CD4-positive, alpha-beta T cell (primary cell): ENCODE measurements around the gene RAD51B. TPM values are rescaled to one million over a fixed set of nuclear protein-coding genes. Genes with fewer than 3 reads are reported as not detected.

Experiments used
- ATAC-seq: fragments of 200-7000 bp; cut with Tn5 transposase; one replicate; pipeline ENCODE4 v1.10.0; 2022; ENCODE audit warnings: mild to moderate bottlenecking; ENCODE audit not compliant: poor library complexity
- CTCF ChIA-PET: fragments of 350-600 bp; sonication (Branson Sonifier 250); formaldehyde crosslinking; loops from one replicate; lab custom pipeline; 2021; ENCODE audit warnings: antibody characterized with exemption, inconsistent platforms; lab: Charles Lee
- POLR2A ChIA-PET: fragments of 350-600 bp; sonication (Branson Sonifier 250); formaldehyde crosslinking; loops from one replicate; lab custom pipeline; 2021; ENCODE audit warnings: antibody characterized with exemption, inconsistent platforms; lab: Charles Lee
- DNase-seq, 14 experiments: peaks; one replicate each; pipeline ENCODE4 v3.0.0-alpha.2; 2013 to 2020; ENCODE audit warnings: mixed read lengths in 2 of 14
- H3K27ac ChIP-seq, 2 donors: one replicate each; pipeline versions ENCODE4 v1.5.1 to v1.7.0; 2013; ENCODE audit warnings: low read length in 2 of 2, low read depth in 1 of 2, mild to moderate bottlenecking in 1 of 2
- H3K27me3 ChIP-seq, 2 experiments: 1 replicate in 1 of 2; 2 replicates in 1 of 2; pipeline versions ENCODE4 v1.6.1 to v1.7.0; 2013; ENCODE audit warnings: low read length in 2 of 2, control low read depth in 1 of 2, mild to moderate bottlenecking in 1 of 2, moderate library complexity in 1 of 2; ENCODE audit not compliant: insufficient read depth in 2 of 2, control insufficient read depth in 1 of 2
- H3K36me3 ChIP-seq: one replicate; pipeline ENCODE4 v1.6.1; 2013; ENCODE audit warnings: low read length, control low read depth; ENCODE audit not compliant: insufficient read depth
- H3K4me1 ChIP-seq: one replicate; pipeline ENCODE4 v1.6.1; 2013; ENCODE audit warnings: low read length, control low read depth; ENCODE audit not compliant: insufficient read depth
- H3K4me3 ChIP-seq: one replicate; pipeline ENCODE4 v1.5.1; 2013; ENCODE audit warnings: mild to moderate bottlenecking, low read length, moderate library complexity
- H3K9me3 ChIP-seq, 2 experiments: 1 replicate in 1 of 2; 2 replicates in 1 of 2; pipeline versions ENCODE4 v1.6.1 to v1.7.0; 2013; ENCODE audit warnings: low read length in 2 of 2, mild to moderate bottlenecking in 2 of 2, control low read depth in 1 of 2, moderate library complexity in 1 of 2; ENCODE audit not compliant: control insufficient read depth in 1 of 2, insufficient read depth in 1 of 2
- H3K27ac Mint-ChIP-seq: one replicate; pipeline ENCODE4 v1.8.0; 2020; ENCODE audit warnings: mixed read lengths
- H3K27me3 Mint-ChIP-seq: one replicate; pipeline ENCODE4 v1.8.0; 2021; ENCODE audit warnings: mixed read lengths
- H3K36me3 Mint-ChIP-seq: one replicate; pipeline ENCODE4 v1.8.0; 2021; ENCODE audit warnings: low read depth, mixed read lengths
- H3K4me1 Mint-ChIP-seq: one replicate; pipeline ENCODE4 v1.8.0; 2021; ENCODE audit warnings: low read depth, mixed read lengths
- H3K4me3 Mint-ChIP-seq: one replicate; pipeline ENCODE4 v1.8.0; 2020; ENCODE audit warnings: mild to moderate bottlenecking, mixed read lengths
- H3K9me3 Mint-ChIP-seq: one replicate; pipeline ENCODE4 v1.8.0; 2020; ENCODE audit warnings: mixed read lengths
- CTCF ChIP-seq: fragments of 200-600 bp; IDR thresholded peaks from one replicate; pipeline ENCODE4 v1.8.0; 2022; ENCODE audit warnings: antibody characterized with exemption, mild to moderate bottlenecking
- intact Hi-C, 2 experiments: fragments of 100-400 bp; cut with DNase I in 1 of 2; cut with micrococcal nuclease in 1 of 2; formaldehyde crosslinking; loops; one replicate each; pipeline versions ENCODE4 v1.15.1 to v1.9.0; 2023 to 2025; cut with DNase I, micrococcal nuclease
- total RNA-seq, 174 experiments: library from RNA in 2 of 174; stranded (reverse) in 2 of 174; gene quantifications; one replicate each; pipeline ENCODE4 v1.2.3 and lab custom pipeline; 2021 to 2026

RAD51B gene
- total RNA-seq, 2 experiments from 2014 or later: 18.4 to 20.0 TPM

- no peaks in the 10 kb centered on the region for H3K27me3 Mint-ChIP-seq
- no peaks in the 10 kb centered on the region for H3K36me3 Mint-ChIP-seq
- no peak overlapping the region for H3K27ac Mint-ChIP-seq
- ChIA-PET POLR2A (no interaction called here), CTCF (no interaction called here)
- H3K36me3 ChIP-seq: no peaks in the 10 kb centered on the region
- no peak overlapping the region for H3K27ac ChIP-seq
- no peak overlapping the region for H3K4me3 Mint-ChIP-seq
- H3K27me3 ChIP-seq: no peaks in the 10 kb centered on the region
- no peak overlapping the region for H3K4me3 ChIP-seq
- peaks cover 20% of the 10 kb centered on the region for H3K4me1 Mint-ChIP-seq
- no peaks in the 10 kb centered on the region for H3K9me3 ChIP-seq
- peaks cover 11% of the 10 kb centered on the region for H3K4me1 ChIP-seq
- TF ChIP-seq CTCF: no peak
- no peaks in the 10 kb centered on the region for H3K9me3 Mint-ChIP-seq
- intact Hi-C loops: no loop called here
- no peak for DNase-seq
- no peak for ATAC-seq
Measured at GRCh38 chr14:68466491-68466977, 647.0 kb downstream of the RAD51B start.

GRCh38 chr14:68467425-68467824, 647.8 kb downstream of the RAD51B start:
- no peak overlapping the region for H3K27ac ChIP-seq
- Mint-ChIP-seq H3K27ac (no peak overlapping the region), H3K27me3 (no peaks in the 10 kb centered on the region), H3K4me3 (no peak overlapping the region), H3K9me3 (no peaks in the 10 kb centered on the region), H3K36me3 (no peaks in the 10 kb centered on the region), H3K4me1 (peaks cover 20% of the 10 kb centered on the region)
- H3K36me3 ChIP-seq: no peaks in the 10 kb centered on the region
- DNase-seq (no peak), ATAC-seq (no peak)
- POLR2A ChIA-PET: interaction anchor here (2.0 kb wide), 1 partner anchor 39 kb away, joined by 7 read pairs; no protein-coding TSS in a partner anchor
- H3K27me3 ChIP-seq: no peaks in the 10 kb centered on the region
- no peak overlapping the region for H3K4me3 ChIP-seq
- CTCF ChIA-PET: no interaction called here
- H3K4me1 ChIP-seq: peaks cover 11% of the 10 kb centered on the region
- intact Hi-C loops: no loop called here
- no peaks in the 10 kb centered on the region for H3K9me3 ChIP-seq
- no peak for TF ChIP-seq CTCF

GRCh38 chr14:68468437-68469207, 649.0 kb downstream of the RAD51B start:
- H3K27me3 ChIP-seq: no peaks in the 10 kb centered on the region
- no peak for TF ChIP-seq CTCF
- Mint-ChIP-seq H3K4me3 (no peak overlapping the region), H3K27me3 (no peaks in the 10 kb centered on the region), H3K9me3 (no peaks in the 10 kb centered on the region), H3K4me1 (peaks cover 20% of the 10 kb centered on the region), H3K36me3 (no peaks in the 10 kb centered on the region), H3K27ac (peak overlapping the region; percentile 17)
- ChIA-PET POLR2A (interaction anchor here (0.7 to 2.0 kb wide), 4 partner anchors 11 to 322 kb away, joined by 3 to 7 read pairs (median 5); no protein-coding TSS in a partner anchor), CTCF (no interaction called here)
- H3K9me3 ChIP-seq: no peaks in the 10 kb centered on the region
- H3K4me3 ChIP-seq: no peak overlapping the region
- DNase-seq (peak in 7 of 14 experiments; percentile 3 to 58 (median 20)), ATAC-seq (peak; percentile 64)
- peaks cover 11% of the 10 kb centered on the region for H3K4me1 ChIP-seq
- intact Hi-C loops: no loop called here
- no peak overlapping the region for H3K27ac ChIP-seq
- no peaks in the 10 kb centered on the region for H3K36me3 ChIP-seq
